K562 (cell line): ENCODE results near the gene GCHFR.

Source experiments
- CBX2 ChIP-seq: fragments of 200-600 bp; sonication (generic); IDR thresholded peaks from one replicate; pipeline ENCODE4 v1.6.1; 2012; ENCODE audit warnings: mild to moderate bottlenecking, low read length, inconsistent platforms; ENCODE audit not compliant: insufficient read depth, poor library complexity, severe bottlenecking
- ETV5 ChIP-seq: sonication (generic); formaldehyde crosslinking; IDR thresholded peaks from 2 replicates; pipeline ENCODE4 v1.4.0; 2020; ENCODE audit warnings: low read depth, mild to moderate bottlenecking, missing genetic modification reagents
- GATA2 ChIP-seq: sonication (generic); formaldehyde crosslinking; IDR thresholded peaks from 2 replicates; pipeline ENCODE4 v1.4.0; 2020; ENCODE audit warnings: mild to moderate bottlenecking, missing genetic modification reagents
- NR1H2 ChIP-seq: sonication (generic); formaldehyde crosslinking; IDR thresholded peaks from 2 replicates; pipeline ENCODE4 v1.4.0; 2020; ENCODE audit warnings: mild to moderate bottlenecking, missing genetic modification reagents
- PRMT5 ChIP-seq: sonication (generic); formaldehyde crosslinking; IDR thresholded peaks from 2 replicates; pipeline ENCODE4 v1.5.0; 2020; ENCODE audit warnings: missing genetic modification reagents
- RNF2 ChIP-seq: sonication (generic); IDR thresholded peaks from 2 replicates; pipeline ENCODE4 v1.6.1; 2016
- SIN3A ChIP-seq, 2 experiments: fragments of 150-350 bp in 1 of 2; IDR thresholded peaks; 2 replicates each; pipeline ENCODE4 v1.6.1; 2011 to 2016; ENCODE audit warnings: borderline replicate concordance in 2 of 2, low read depth in 2 of 2, low read length in 2 of 2, mild to moderate bottlenecking in 2 of 2, moderate library complexity in 2 of 2; ENCODE audit not compliant: control insufficient read depth in 1 of 2
- ZNF584 ChIP-seq: fragments of 200-800 bp; sonication (Bioruptor generic); IDR thresholded peaks from 2 replicates; pipeline ENCODE4 v1.6.1; 2016; ENCODE audit warnings: low read depth, mild to moderate bottlenecking, missing genetic modification characterization, missing compliant biosample characterization
- TF ChIP-seq, protein P1 (sequence below): IDR thresholded peaks from 3 replicates; pipeline ENCODE4 v1.6.1; 2011; ENCODE audit warnings: borderline replicate concordance, mild to moderate bottlenecking; ENCODE audit not compliant: insufficient read length, insufficient read depth
- TF ChIP-seq, protein P2 (sequence below), 3 experiments: IDR thresholded peaks in 2 of 3; conservative IDR thresholded peaks in 1 of 3; 2 replicates each; pipeline ENCODE4 v1.5.1; 2011 to 2012; ENCODE audit warnings: low read length in 3 of 3, mild to moderate bottlenecking in 3 of 3, control low read depth in 2 of 3, improper control_type of control experiment in 1 of 3, inconsistent platforms in 1 of 3, low read depth in 1 of 3, mixed read lengths in 1 of 3, moderate library complexity in 1 of 3; ENCODE audit not compliant: insufficient read depth in 2 of 3

GRCh38 chr15:40754883-40755811, 8.7 kb upstream of the GCHFR start, which contains the start of gene RMDN3:
- TF ChIP-seq ETV5 (no peak; the same call in 1 of the 2 replicates), SIN3A (IDR thresholded peaks at IDR 0.05; ENCODE audit: borderline replicate concordance in 2 of 2, control insufficient read depth in 1 of 2, low read depth in 2 of 2, low read length in 2 of 2) (peak; percentile 97 to 98), PRMT5 (CRISPR knock-in tag) (no peak), ZNF584 (CRISPR knock-in tag) (no peak), GATA2 (CRISPR knock-in tag) (no peak), NR1H2 (no peak), CBX2 (no peak), RNF2 (0 out of 2 replicates have a peak, but pooled peaks have one; percentile 53)
- TF ChIP-seq, protein P1, sequence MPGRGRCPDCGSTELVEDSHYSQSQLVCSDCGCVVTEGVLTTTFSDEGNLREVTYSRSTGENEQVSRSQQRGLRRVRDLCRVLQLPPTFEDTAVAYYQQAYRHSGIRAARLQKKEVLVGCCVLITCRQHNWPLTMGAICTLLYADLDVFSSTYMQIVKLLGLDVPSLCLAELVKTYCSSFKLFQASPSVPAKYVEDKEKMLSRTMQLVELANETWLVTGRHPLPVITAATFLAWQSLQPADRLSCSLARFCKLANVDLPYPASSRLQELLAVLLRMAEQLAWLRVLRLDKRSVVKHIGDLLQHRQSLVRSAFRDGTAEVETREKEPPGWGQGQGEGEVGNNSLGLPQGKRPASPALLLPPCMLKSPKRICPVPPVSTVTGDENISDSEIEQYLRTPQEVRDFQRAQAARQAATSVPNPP, result no peak
- TF ChIP-seq, protein P2, sequence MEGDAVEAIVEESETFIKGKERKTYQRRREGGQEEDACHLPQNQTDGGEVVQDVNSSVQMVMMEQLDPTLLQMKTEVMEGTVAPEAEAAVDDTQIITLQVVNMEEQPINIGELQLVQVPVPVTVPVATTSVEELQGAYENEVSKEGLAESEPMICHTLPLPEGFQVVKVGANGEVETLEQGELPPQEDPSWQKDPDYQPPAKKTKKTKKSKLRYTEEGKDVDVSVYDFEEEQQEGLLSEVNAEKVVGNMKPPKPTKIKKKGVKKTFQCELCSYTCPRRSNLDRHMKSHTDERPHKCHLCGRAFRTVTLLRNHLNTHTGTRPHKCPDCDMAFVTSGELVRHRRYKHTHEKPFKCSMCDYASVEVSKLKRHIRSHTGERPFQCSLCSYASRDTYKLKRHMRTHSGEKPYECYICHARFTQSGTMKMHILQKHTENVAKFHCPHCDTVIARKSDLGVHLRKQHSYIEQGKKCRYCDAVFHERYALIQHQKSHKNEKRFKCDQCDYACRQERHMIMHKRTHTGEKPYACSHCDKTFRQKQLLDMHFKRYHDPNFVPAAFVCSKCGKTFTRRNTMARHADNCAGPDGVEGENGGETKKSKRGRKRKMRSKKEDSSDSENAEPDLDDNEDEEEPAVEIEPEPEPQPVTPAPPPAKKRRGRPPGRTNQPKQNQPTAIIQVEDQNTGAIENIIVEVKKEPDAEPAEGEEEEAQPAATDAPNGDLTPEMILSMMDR (IDR thresholded peaks at IDR 0.05 in 2 of 3, conservative IDR thresholded peaks at IDR 0.05 in 1 of 3; ENCODE audit: insufficient read depth in 2 of 3, low read depth in 1 of 3, low read length in 3 of 3), result no peak
